Hepatocyte (in vitro differentiated cells): Measurements from ENCODE around the gene P2RY8.

ENCODE experiments used
- CTCF ChIP-seq: fragments of 200-600 bp; sonication (generic); IDR thresholded peaks from 2 replicates; pipeline ENCODE4 v1.5.1; 2016; ENCODE audit warnings: antibody characterized with exemption, mild to moderate bottlenecking; ENCODE audit not compliant: poor library complexity
- EZH2 ChIP-seq: fragments of 200-600 bp; sonication (generic); IDR thresholded peaks from 2 replicates; pipeline ENCODE4 v1.6.1; 2016; ENCODE audit warnings: antibody characterized with exemption, mild to moderate bottlenecking, borderline replicate concordance

- TF ChIP-seq CTCF (no peak), EZH2 (no peak)
Observed at GRCh38 chrX:1578511-1579173, 41.7 kb upstream of the P2RY8 start.
